HFFc6 (cell line): ENCODE results near the gene MESP1. TPM values are rescaled to one million over a fixed set of nuclear protein-coding genes. Genes with fewer than 3 reads are reported as not detected.

Source experiments
- DNase-seq: peaks from one replicate; pipeline ENCODE4 v3.0.0-alpha.2; 2018
- H3K27ac Mint-ChIP-seq: 2 replicates; pipeline ENCODE4 v1.8.0; 2020; ENCODE audit warnings: mild to moderate bottlenecking, mixed read lengths
- H3K27me3 Mint-ChIP-seq: 2 replicates; pipeline ENCODE4 v1.8.0; 2021; ENCODE audit warnings: mild to moderate bottlenecking, moderate library complexity, mixed read lengths; ENCODE audit not compliant: insufficient read depth
- H3K36me3 Mint-ChIP-seq: 2 replicates; pipeline ENCODE4 v1.8.0; 2021; ENCODE audit warnings: low read depth, mixed read lengths
- H3K4me1 Mint-ChIP-seq: 2 replicates; pipeline ENCODE4 v1.8.0; 2020; ENCODE audit warnings: low read depth, mixed read lengths
- H3K4me3 Mint-ChIP-seq: 2 replicates; pipeline ENCODE4 v1.8.0; 2020; ENCODE audit warnings: mild to moderate bottlenecking, moderate library complexity, mixed read lengths
- H3K9me3 Mint-ChIP-seq: 2 replicates; pipeline ENCODE4 v1.8.0; 2020; ENCODE audit warnings: mild to moderate bottlenecking, mixed read lengths
- total RNA-seq, 6 experiments: library from RNA; stranded (reverse); fragmentation: NEBNext Ultra II Directional; extraction: Animal tissue kit (Norgen Biotek cat#: 25700); gene quantifications; 2 replicates in 1 of 6; 3 replicates in 5 of 6; pipeline ENCODE4 v1.2.3, GENCODE V29; 2021
- TF ChIP-seq, protein P1 (sequence below): fragments of 200-600 bp; sonication (generic); IDR thresholded peaks from 2 replicates; pipeline ENCODE4 v1.5.0; 2021; ENCODE audit warnings: antibody characterized with exemption, mild to moderate bottlenecking

The MESP1 gene
- total RNA-seq, 6 experiments from 2014 or later: 0.13 to 0.57 (median 0.26) TPM

DNA sequence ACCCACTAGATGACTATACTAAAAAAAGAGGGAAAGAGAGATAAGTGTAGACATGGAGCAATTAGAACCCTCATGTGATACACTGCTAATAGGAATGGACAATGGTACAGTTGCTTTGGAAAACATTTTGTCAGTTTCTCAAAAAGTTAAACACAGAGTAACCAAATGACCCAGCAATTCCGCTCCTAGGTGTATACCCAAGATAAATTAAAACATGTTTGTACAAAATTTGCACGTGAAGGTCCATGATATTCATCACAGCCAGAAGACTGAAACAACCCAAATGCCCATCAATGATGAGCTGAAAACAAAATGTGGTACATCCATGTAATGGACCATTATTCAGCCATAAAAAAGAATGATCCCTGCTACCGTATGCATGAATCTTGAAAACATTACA, 36.9 kb upstream of the MESP1 start:
- Mint-ChIP-seq H3K27ac (no peak overlapping the region), H3K36me3 (peaks cover 41% of the 10 kb centered on the region), H3K9me3 (no peaks in the 10 kb centered on the region), H3K4me1 (peaks cover 45% of the 10 kb centered on the region), H3K4me3 (no peak overlapping the region; the same call in 1 of the 2 replicates), H3K27me3 (peaks cover 7% of the 10 kb centered on the region)
- TF ChIP-seq, protein P1, sequence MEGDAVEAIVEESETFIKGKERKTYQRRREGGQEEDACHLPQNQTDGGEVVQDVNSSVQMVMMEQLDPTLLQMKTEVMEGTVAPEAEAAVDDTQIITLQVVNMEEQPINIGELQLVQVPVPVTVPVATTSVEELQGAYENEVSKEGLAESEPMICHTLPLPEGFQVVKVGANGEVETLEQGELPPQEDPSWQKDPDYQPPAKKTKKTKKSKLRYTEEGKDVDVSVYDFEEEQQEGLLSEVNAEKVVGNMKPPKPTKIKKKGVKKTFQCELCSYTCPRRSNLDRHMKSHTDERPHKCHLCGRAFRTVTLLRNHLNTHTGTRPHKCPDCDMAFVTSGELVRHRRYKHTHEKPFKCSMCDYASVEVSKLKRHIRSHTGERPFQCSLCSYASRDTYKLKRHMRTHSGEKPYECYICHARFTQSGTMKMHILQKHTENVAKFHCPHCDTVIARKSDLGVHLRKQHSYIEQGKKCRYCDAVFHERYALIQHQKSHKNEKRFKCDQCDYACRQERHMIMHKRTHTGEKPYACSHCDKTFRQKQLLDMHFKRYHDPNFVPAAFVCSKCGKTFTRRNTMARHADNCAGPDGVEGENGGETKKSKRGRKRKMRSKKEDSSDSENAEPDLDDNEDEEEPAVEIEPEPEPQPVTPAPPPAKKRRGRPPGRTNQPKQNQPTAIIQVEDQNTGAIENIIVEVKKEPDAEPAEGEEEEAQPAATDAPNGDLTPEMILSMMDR: no peak
- DNase-seq: no peak

DNA sequence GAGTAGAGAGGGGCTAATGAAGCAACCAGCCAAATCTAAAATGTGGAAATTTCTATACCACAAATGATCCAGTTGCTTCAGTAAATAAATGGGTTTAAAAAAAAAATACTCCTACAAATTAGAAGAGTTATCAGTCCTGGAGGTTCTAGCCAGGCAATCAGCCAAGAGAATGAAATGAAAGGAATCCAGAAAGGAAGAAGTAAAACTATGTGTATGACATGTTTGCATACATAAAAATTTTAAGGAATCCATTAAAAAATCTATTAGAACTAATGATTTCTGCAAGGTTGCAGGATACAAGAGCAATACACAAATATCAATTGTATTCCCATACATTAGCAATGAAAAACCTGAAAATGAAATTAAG, 34.7 kb upstream of the MESP1 start:
- Mint-ChIP-seq H3K4me3 (peak overlapping the region; percentile 30; the same call in 1 of the 2 replicates), H3K9me3 (no peaks in the 10 kb centered on the region), H3K36me3 (peaks cover 34% of the 10 kb centered on the region), H3K27ac (peak overlapping the region; percentile 64), H3K27me3 (peaks cover 7% of the 10 kb centered on the region), H3K4me1 (peaks cover 67% of the 10 kb centered on the region)
- DNase-seq: peak; percentile 29
- TF ChIP-seq, protein P1: no peak

DNA sequence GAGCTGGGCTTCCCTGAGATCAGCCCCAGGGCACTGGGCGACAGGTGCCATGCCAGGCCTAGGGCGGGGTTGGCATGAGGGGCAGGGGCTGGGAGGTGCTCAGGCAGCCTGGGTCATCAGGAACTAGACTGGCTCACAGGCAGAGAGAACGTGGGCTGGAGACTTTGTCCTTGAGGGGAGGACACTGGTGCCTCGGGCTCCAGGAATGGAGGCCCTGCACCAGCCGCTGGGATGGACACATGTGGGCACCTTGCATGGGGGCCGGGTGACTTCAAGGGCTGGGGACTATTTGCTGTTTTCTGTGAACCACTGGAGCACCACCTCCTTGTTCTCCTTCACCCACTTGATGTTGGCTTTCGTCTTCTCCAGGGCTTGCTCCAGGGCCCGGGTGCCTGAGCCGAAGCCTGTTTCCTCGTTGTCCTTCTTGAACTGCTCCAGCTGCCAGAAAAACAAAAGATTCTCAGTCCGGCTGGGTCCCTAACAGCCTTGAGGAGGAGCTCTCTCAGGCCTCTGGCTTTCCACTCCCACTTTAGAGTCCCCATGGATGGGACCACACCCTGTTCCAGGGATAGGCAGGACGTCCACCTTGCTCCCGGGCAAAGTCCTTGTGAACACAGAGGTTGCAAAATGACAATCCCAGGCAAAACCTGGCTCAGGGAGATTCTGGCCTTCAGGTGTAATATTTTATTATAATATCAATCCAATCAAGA, 34.2 kb upstream of the MESP1 start:
- Mint-ChIP-seq H3K4me3 (peak overlapping the region; percentile 30; the same call in 1 of the 2 replicates), H3K4me1 (peaks cover 72% of the 10 kb centered on the region), H3K9me3 (no peaks in the 10 kb centered on the region), H3K27me3 (peaks cover 6% of the 10 kb centered on the region), H3K27ac (peak overlapping the region; percentile 64), H3K36me3 (peaks cover 29% of the 10 kb centered on the region)
- no peak for DNase-seq
- TF ChIP-seq, protein P1: no peak

DNA sequence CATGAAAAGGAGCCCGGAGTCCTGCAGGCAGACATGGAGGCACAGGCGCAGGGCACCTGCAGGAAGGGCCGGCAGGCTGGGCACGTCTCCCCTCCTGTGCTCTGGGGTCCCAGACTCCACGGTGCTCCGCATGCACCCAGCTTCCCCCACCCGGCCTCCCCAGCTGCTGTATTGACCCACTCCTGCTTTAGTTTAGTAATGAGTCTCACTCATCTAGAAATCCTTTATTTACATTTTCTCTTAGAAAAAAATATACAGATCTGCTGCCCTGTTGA, 33.6 kb upstream of the MESP1 start:
- Mint-ChIP-seq H3K4me1 (peaks cover 72% of the 10 kb centered on the region), H3K27me3 (peaks cover 5% of the 10 kb centered on the region; the same call in 1 of the 2 replicates), H3K4me3 (no peak overlapping the region), H3K27ac (peak overlapping the region; percentile 92; the same call in 1 of the 2 replicates), H3K9me3 (no peaks in the 10 kb centered on the region), H3K36me3 (peaks cover 26% of the 10 kb centered on the region)
- DNase-seq: no peak
- TF ChIP-seq, protein P1: no peak

DNA sequence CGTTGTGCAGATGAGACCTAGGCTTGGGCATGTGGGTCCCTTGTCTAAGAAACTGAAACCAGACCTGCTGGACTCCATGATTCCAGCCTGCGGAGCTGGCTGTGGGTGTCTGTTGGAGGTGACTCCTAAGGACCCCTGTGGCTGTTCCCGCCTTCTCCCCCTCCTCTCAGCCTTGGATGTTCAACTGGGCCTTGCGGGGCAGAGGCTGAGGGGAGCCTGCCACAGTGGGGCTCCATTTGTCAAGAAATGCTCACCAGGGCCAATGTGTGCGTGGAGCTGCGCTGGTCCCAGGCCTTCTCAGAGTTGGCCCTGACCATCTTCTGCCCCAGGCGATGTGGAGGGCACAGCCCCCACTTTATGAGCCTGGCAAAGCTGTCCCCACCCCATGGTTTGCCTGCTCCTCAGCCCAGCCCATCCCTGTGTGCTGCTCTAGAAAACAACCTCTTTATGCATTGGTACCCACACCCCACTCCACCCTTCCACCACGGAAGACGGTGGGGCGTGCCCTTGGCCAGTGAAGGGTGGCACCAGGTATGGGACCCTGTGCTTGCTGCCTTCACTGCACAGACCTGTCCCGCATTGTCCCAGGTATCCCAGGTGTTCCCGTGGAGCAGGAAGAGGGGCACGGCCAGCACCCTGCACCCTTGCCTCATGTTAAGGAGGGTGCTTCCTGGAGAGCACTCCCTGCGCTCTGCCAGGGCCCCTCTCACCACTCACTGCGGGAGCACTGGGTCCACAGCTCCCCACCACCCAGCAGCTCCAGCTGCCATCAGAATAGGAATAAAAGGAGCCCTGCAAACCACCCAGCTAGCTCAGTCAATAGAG, 33.0 kb upstream of the MESP1 start:
- Mint-ChIP-seq H3K36me3 (peaks cover 26% of the 10 kb centered on the region), H3K4me1 (peaks cover 72% of the 10 kb centered on the region), H3K4me3 (no peak overlapping the region), H3K9me3 (no peaks in the 10 kb centered on the region), H3K27me3 (peaks cover 5% of the 10 kb centered on the region; the same call in 1 of the 2 replicates), H3K27ac (peak overlapping the region; percentile 92)
- DNase-seq: no peak
- TF ChIP-seq, protein P1: no peak
